GM19035 (cell line): Measurements from ENCODE around the gene ZFAND2A.
"Not testable (repeated sequence)": the region's sequence is repeated elsewhere in the genome, so short reads cannot be mapped to it uniquely, and the experiment has no call there.

Source experiments
- ATAC-seq: cut with Tn5 transposase; IDR thresholded peaks from one replicate; pipeline ENCODE4 v1.9.1; 2021; ENCODE audit not compliant: unreplicated experiment

The ZFAND2A gene

GRCh38 chr7:1124816-1125602 lies 35.0 kb downstream of the ZFAND2A start:
- no peak for ATAC-seq

- no peak for ATAC-seq
Measured at GRCh38 chr7:1124164-1124563, 35.8 kb downstream of the ZFAND2A start.

- ATAC-seq, result no peak
Measured at GRCh38 chr7:1123715-1124114, 36.3 kb downstream of the ZFAND2A start.

- ATAC-seq, result no peak
Measured at GRCh38 chr7:1122832-1123501, 37.0 kb downstream of the ZFAND2A start.

- no peak for ATAC-seq
Measured at GRCh38 chr7:1121886-1122831, 37.8 kb downstream of the ZFAND2A start.

- no peak for ATAC-seq
Measured at GRCh38 chr7:1121476-1121875, 38.5 kb downstream of the ZFAND2A start.

GRCh38 chr7:1120791-1121190 lies 39.2 kb downstream of the ZFAND2A start:
- no peak for ATAC-seq

GRCh38 chr7:1119201-1119600 lies 40.8 kb downstream of the ZFAND2A start:
- ATAC-seq, result no peak

- no peak for ATAC-seq
Measured at GRCh38 chr7:1117321-1117928, 42.6 kb downstream of the ZFAND2A start.

- ATAC-seq, result not testable (repeated sequence)
Measured at GRCh38 chr7:1116383-1117008, 43.5 kb downstream of the ZFAND2A start.

GRCh38 chr7:1115171-1116045 lies 44.6 kb downstream of the ZFAND2A start:
- ATAC-seq, result not testable (repeated sequence)

GRCh38 chr7:1114505-1114904 lies 45.5 kb downstream of the ZFAND2A start:
- no peak for ATAC-seq

GRCh38 chr7:1114088-1114487 lies 45.9 kb downstream of the ZFAND2A start:
- no peak for ATAC-seq

- ATAC-seq, result no peak
Measured at GRCh38 chr7:1113548-1113885, 46.5 kb downstream of the ZFAND2A start.

- ATAC-seq, result no peak
Measured at GRCh38 chr7:1112625-1113547, 47.1 kb downstream of the ZFAND2A start.

- ATAC-seq, result no peak
Measured at GRCh38 chr7:1112109-1112508, 47.9 kb downstream of the ZFAND2A start.

- no peak for ATAC-seq
Measured at GRCh38 chr7:1111156-1111555, 48.8 kb downstream of the ZFAND2A start.

- ATAC-seq, result no peak
Measured at GRCh38 chr7:1110358-1110757, 49.6 kb downstream of the ZFAND2A start.
